Kidney tubule cell (primary cell): ENCODE data around the gene CACNA1H.
A peak's percentile ranks its signal among the peaks of the same experiment; 100 is the strongest.

Experiments
- DNase-seq: peaks from one replicate; pipeline ENCODE4 v3.0.0-alpha.2; 2018; ENCODE audit warnings: low spot score

CACNA1H gene

DNA sequence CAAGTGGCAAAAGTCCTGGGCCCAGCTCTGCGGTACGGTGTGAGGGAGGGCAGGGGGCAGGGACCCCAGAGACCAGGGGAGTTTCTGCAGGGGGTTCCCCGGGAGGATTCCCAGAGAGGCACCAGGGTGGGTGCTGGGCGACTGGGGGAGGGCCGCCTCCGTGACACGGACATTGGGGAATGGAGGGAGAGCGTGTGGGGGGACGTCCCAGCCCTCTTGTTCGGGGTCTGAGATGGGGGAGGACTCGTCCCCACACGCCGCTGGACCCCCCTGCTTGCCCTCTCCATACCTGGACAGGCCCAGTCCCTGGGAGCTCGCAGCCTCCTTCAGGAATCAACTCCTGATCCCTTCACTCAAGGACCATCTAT is 30.5 kb upstream of the CACNA1H start:
- no peak for DNase-seq

DNA sequence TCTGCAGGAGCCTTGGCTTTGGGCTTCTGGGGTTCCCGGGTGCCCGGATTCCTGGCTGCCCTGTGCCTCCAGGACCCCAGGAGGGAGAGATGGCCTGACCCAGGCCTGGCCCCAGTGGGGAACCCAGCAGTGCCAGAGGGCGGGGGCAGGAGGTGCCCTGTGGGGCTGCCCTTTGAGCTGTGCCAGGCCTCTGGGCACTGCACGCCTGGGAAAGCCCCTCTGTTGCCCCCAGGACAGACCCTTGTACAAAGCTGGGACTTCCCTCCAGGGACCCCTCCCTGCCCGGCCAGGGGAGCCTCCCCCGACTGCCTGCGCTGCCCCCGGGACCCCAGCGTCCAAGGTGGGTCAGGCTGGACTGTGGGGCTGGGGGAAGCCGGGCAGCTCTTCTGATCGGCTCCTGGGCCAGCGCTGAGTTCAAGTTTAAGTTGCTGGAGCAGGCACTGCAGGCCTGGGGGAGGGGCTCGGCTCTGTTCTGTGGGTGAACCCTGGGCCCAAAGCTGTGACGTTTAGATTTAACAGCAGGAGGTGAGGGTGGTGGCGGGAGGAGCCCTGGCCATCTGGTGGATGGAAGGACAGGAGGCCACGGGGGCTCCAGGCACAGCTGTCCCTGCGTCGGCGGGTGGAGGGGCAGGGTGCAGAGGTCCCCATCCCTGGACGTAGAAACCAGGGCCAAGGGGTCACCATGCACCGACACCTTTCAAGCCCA is 29.2 kb upstream of the CACNA1H start:
- no peak for DNase-seq

DNA sequence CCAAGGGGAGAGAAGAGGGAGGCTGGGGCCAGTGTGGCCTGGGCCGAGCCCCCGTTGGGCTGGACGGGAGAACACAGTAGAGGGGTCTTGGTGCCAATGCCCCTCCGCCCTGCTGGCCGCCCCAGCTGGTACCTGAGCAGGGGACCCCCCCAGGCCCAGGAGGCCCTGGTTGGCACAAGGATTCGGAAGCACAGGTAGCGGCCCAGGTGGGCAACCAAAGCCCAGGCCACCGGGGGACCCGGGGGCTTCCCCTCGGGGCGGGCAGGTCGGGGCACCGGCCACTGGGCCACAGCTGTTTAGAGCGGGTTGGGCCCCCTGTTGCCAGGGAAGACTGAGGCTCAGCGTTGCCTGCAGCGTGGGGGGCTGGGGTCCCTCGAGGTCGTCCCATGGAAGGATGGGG is 28.6 kb upstream of the CACNA1H start:
- no peak for DNase-seq

DNA sequence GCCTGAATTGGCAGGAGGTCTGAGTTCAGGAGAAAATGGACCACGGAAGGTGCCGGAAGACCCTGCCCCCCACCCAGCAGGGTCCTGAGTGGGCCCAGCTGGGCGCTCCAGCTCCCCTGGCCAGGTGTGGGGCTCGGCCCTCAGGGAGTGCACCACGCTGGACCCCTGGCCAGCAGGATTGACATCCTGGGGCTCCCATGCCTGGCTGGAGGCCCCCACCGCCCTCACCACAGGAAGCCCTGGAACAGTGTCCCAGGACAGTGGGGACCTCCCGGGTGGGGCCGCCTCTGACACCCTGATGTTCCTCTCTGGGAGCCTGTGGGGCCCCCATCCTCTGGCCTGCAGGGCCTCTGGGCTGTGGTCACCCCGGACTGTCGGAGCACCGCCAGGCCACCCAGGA is 28.1 kb upstream of the CACNA1H start:
- DNase-seq, result no peak

DNA sequence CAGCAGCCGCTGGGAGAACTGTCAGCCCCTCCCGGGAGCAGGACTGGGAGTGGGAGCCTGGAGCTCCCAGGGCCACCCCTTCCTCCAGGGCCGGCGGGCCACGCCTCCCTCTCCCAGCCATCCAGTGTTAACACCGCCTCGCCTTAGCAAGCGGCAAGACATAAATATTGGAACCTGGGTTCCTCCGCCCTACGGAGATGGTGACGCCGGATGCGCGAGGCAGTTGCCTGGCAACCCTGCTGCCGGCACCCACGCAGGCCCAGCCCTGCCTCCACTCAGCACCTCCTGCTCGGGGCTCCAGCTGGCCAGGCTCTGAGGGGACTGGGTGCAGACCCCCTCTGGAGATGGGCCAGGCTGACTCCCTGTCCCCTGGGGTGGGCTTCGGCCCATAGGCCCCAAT is 27.4 kb upstream of the CACNA1H start:
- peak; percentile 4 for DNase-seq

DNA sequence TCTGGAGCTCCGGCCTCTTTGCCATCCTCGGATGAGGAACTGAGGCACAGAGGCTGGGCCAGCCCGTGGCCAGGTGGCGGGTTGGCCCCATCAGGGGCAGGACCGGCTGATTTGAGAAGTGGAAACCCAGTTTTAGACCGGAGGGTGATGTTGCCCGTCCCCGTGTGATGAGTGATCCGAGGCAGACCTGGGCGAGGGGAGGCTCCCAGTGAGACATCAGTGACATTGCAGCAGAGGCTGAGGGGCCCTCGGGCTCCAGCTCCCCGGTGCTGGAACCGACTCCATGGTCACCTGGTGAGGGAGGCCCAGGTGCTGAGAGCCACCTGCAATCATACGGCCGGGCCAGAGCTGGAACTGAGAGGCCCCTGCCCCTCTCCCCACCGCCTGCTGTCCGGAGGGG is 26.9 kb upstream of the CACNA1H start:
- DNase-seq, result no peak

DNA sequence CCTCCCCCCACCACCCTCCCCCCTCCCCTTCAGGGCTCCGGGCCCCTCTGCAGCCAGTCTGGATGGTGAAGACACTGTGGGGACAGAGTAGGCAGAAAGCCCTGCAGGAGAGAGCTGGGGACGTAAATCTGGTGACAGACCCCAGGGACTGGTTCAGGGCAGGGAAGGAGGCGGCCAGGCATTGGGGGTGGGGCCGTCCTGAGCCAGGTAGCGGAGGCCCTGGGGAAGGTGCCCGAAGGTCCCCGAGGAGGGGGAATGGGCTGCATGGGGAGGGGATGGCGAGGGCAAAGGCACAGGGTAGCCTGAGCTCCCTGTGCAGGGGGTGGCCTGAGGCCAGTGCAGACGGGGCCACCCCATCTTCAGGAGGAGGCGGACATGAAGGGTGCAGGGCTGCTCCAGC is 26.3 kb upstream of the CACNA1H start:
- DNase-seq, result no peak

DNA sequence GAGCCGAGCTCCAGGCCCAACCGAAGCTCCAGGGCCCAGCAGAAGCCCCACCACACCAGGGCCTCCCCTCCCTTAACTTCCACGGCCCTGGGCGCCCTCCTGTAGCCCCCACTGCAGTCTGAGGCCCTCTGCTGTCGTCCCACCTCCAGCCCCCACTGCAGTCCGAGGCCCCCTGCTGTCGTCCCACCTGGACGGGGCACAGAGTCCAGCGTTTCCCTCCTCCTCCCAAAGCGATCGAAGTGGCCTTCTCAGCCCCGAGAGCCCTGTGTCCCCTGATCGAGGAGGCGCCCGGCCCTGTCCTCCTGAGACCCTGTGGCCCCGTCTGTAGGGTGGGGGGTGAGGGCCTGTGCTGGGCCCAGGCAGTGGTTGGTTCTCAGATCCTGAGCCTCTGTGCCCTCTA is 25.8 kb upstream of the CACNA1H start:
- DNase-seq, result no peak

DNA sequence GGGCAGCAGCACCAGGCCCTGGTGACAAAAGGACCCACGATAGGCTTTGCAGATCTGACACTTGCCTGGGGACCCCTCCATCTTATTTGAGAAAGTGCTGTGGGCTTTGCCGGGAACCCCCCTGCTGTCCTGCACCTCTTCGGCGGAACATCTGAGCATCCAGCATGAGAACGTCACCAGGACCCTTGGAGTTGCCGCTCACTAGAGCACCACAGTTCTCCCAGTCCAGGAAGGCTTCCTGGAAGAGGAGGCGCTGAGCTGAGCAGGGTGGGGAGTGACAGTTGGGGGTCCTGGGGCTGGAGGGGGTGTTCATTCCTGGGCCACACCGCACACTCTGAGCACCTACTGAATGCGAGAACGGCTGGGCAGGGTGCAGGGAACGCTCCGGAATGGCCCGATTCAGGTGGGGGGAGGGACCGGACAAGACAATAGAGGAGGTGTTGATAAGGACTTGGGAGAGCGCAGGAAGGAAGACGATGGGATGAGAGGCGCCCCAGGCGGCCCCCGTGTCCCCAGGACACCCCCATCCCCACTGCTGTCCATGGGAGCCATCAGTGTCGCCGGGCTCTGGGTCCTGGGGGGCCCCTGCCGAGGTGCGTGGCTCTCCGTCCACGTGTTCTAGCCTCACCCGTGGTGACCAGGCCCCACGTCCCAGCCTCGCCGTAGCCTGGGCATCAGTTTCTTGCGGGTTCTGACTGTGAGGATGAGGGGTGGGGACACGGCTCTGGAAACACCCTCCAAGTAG is 24.8 kb upstream of the CACNA1H start:
- no peak for DNase-seq

DNA sequence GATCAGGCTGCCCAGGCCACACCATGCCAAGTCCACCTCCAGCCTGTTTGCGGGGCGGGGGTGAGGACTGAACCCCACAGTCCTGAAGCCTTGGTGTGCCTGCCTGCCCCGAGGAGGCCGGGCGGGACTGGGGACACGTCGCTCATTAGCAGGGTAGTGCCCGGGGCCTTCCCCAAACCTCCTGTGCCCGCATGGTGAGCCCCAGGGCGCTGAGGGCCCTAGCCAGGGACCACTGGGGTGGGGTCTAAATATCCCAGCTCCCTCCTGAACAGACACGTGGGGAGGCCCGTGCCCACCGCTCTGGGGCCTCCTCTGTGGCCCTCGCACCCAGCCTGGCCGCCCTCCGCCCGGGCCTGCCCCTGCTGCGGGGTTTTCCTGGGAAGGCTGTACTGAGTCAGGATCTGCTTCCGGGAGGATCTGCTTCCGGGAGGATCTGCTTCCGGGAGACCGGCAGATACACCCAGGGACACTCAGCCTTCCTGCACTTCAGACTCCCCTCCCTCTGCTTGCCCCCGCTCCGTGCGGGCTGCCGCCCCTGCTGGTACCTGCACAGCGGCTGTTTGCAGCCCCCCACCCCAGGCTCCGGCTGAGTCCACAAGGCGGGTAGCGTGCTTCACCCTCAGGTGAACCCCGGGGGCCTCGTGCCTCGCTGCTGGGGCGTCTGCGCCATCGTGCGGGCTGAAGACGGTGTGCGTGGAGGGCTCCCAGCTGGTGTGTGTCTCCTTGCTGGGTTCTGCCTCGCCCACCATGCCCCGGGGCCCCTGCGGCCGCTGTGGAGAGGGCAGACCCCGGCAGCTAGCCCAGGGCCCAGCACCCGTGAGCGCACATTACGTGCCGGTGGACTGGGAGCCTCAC is 23.6 kb upstream of the CACNA1H start:
- no peak for DNase-seq

DNA sequence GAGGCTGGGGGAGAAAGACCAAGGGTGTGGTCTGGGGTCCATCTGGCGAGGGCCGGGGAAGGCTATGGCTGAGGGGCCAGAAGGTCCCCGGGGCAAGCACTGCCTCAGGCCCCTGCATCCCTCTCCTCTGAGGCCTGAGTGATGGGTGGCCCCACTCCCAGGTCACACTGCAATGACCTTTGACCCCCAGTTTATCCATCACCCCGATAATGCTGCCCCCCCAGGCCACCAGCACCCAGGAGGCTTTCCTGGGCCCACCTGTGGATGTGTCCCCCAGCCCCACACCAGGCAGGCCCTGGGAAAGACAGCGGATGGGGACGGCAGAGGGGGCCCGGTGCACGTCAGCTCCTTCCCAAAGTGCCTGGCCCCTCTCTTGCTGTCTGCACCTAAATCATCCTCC is 22.5 kb upstream of the CACNA1H start:
- DNase-seq, result no peak

DNA sequence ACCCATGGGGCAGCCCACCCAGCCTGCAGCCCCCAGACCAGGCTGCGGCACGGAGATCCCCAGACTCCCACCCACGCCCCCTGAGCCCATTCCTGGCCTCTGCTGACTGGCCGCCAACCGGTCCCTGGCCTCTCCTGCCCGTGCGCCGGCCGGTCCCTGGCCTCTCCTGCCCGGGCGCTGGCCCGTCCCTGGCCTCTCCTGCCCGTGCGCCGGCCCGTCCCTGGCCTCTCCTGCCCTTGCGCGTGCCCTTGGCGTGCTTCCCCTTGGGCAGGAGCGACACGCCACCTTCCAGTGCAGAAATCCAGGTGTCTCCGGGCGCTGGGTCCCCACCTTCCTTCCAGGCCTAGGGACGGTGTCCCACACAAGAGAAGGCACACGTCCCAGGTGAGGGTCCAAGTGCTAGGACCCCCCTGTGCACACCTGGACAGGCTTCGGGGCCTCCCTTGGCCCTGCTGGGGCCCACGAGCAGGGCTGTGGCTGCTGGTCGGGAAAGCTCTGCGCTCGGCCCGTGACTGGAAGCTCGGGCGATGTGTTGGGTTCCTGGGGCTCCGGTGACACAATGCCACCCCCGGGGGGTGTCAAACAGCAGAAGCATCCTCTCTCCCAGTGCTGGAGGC is 21.4 kb upstream of the CACNA1H start:
- no peak for DNase-seq

DNA sequence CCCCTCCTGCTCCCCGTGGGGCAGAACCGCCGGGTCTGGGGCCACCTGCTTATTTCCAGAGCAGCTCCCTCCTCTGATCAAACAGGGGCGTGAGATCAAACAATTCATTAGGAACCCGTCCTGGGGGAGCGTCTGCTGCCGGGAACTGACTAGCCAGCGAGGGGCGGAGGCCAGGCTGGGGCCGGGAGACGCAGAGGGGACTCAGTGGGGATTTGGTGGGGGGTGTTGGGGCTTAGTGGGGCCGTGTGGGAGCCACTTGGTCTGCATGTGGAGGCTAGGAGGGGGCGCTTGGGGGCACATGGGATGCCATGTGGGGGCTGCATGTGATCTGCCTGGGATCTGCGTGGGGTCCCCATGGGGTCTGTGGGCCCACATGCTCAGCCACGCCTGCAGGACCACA is 20.5 kb upstream of the CACNA1H start:
- no peak for DNase-seq

DNA sequence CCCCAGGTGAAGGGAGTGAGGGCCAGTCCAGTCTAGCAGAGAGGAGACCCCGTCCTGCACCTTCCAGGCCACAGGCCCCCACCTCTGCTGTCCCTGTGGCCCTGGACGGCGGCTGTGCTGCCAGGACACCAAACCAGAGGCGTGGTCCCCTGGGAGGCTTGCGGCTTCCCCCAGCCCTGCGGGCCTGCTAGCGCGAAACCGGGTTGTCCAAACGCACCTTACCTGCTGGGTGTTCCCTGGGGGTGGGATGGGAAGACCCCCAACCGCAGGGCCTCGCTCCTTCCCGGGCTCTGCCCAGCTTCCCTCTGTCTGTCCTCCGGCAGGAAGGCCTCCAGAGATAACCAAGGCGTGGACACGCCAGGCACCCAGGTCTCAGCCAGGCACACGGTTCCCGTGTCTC is 19.6 kb upstream of the CACNA1H start:
- DNase-seq, result no peak

DNA sequence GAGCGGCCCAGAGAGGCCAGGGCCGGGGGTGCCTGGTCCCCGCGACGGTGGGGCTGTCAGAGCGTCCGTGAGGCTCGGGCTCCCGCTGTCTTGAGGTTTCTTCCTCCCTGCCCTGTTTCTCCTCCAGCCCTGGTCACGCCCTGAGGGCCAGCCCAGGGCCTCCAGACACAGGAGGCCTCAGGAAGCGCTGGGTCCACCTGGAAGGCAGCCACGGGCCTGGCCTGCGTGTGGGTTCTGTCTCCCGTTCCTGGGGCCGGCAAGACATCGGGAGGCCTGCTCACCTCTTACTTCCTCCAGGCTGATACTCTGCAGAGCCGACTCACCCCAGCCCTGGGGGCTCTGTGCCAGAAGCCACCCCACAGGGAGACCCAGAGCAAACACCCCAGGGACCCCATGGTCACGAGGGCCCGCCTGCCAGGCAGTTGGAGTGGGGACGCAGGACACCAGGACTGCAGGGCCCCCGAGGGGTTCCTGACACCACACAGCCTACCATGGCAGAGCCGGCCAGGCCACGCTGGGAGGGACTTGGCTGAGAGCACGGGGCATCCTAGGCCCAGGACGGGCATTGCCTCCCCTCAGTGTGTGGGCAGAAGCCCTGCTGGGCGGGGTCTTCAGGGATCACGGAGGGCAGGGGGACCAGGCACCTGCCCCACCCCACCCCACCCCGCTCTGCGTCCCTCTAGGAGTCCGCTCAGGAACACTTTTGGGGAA is 18.9 kb upstream of the CACNA1H start:
- peak; percentile 19 for DNase-seq

DNA sequence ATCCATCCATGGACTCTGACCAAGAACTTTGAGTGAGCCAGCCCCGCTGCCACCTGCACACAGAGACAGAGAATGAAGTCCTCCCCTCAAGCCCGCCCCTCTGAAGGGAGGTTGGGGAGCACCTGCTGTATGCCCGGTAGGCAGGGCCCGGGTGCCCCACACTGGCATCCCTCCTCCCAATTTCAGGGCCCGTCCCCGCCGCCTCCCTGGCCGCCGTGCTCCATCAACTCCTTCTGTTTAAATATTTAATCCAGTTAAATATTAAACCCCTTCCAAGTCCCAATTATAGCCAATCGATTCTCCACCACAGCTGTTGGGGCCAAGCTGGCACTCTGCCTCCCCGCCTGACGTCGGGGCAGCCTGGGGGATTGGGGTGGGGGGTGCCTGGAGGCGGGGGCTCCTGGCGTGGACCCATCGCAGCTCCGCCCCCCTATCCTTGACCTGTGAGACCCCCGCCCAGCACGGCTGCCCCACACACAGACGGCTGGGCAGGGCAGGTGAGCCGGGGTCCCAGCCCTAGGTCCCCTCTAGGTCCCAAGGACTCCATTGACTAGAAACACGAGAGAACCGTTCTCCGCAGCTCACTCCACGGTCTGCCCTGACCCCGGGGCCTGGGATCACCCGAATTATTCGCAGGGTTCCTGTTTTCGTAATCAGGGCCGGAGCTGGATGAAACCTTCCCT is 18.0 kb upstream of the CACNA1H start:
- peak; percentile 6 for DNase-seq

DNA sequence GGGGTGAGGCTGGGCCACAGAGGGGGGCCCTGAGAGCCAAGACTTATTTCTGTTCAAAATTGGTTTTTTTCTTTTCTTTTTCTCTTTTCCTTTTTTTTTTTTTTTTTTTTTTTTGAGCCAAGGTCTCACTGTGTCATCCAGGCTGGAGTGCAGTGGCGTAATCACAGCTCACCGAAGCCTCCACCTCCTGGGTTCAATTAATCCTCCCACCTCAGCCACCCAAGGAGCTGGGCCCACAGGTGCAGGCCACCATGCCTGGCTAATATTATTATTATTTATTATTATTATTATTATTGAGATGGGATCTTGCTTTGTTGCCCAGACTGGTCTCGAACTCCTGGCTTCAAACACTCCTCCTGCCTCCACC is 17.5 kb upstream of the CACNA1H start:
- DNase-seq, result no peak

DNA sequence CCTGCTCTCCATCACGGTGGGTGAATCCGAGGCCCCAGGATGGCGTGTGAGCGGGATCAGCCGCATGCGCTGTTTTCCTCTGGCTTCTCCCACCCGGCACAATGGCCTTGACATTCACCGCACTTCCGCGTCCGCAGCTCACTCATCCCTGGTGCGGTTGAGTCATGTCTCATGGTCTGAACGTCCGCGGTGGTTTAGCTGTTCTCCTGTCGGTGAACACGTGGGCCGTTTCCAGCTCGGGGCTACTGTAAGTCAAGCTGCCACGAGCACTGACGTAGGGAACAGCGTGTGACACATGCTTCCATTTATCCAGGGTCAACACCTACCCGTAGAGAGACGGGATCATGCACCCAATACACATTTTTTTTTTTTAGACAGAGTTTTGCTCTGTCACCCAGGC is 15.3 kb upstream of the CACNA1H start:
- peak; percentile 92 for DNase-seq

DNA sequence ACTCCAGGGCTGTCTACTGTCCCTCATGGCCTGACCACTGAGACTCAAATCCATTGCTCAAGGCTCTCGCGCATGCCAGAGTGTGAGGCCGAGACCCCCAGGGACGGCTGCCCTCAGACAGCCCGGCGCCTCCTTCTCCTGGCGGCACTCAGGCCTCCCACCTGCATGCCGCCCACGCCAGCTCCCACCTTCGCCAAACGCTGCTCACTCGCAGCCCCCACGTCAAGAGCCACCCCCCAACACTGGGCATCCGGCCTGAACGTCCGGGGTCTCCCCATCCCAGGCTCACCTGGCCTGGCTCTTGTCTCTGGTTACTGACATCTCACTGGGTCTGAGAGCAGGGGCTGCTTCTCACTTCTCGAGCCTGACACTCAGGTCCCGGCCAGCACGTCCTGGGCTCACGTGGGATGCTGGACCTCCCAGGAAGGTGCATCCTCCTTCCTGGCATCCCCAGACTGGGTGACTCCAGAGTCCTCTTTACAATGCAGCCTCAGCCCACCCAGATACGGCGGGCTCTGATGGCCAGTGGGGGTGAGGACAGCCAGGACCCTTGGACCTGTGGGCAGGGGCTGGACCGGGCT is 12.2 kb upstream of the CACNA1H start:
- no peak for DNase-seq

DNA sequence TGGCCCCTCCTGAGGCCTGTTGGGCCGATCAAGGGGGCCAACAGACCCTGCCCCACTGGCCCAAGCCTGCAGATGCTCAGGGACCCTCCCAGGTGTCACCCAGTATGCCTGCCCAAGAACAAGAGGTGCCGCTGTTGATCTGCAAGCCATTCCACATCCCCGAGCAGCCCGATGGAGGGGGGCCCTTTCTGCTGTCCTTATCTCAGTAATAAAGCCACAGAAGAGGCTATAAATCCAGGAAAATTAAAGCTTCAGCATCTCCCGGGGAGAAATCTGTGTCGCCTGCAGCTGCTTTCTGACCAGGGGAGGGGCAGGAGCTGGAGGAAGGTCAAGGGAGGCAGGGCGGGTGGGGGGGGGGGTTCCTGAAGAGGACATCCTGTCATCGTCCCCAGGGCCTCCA is 11.7 kb upstream of the CACNA1H start:
- DNase-seq, result no peak

DNA sequence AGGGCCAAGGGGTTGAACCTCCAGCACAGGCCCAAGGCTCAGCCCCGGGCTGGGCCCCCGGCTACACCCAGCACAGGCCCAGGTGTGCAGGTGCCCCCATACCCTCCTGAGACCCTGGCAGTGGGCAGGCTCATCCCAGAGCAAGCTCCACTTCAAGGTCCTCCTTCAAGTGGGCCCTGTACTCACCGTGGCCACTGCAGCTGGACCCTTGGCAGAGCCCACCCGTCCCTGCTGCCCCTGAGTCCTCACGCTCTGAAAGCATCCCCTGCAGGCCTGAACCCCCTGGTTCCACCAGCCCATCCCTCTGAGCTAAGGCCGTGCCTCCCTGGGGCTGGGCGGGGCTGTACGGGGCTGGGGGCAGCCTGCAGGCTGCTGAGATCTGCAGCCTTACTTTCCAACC is 11.2 kb upstream of the CACNA1H start:
- DNase-seq, result no peak
